ENCODE measurements around the gene POLA2.

POLA2 gene

GRCh38 chr11:65314501-65315203 lies 52.9 kb downstream of the POLA2 start, which contains the start of gene CDC42EP2:
Gene CDC42EP2, plus strand, starts transcription at chr11:65314866. Its CDS starts 6,033 bp downstream, at chr11:65320899.
- H3K27ac Mint-ChIP-seq = peak within 1 kb of the TSS; percentile 79 to 90 (median 81)
- TF ChIP-seq CTCF (IDR thresholded peaks at IDR 0.05; ENCODE audit: unreplicated experiment in 3 of 3) = no peak
- no peaks in the 10 kb centered on the region for H3K36me3 Mint-ChIP-seq (ENCODE audit: low read depth)
- H3K27me3 Mint-ChIP-seq (ENCODE audit: low read depth) = peaks cover 4% of the 10 kb centered on the region
- H3K4me1 Mint-ChIP-seq = peaks cover 46% of the 10 kb centered on the region
- H3K9me3 Mint-ChIP-seq = no peaks in the 10 kb centered on the region
- peak within 1 kb of the TSS; percentile 85 to 91 (median 89) for H3K4me3 Mint-ChIP-seq

- H3K27me3 Mint-ChIP-seq (ENCODE audit: low read depth) = peaks cover 4% of the 10 kb centered on the region
- TF ChIP-seq CTCF (IDR thresholded peaks at IDR 0.05; ENCODE audit: unreplicated experiment in 3 of 3) = peak; percentile 99
- H3K4me1 Mint-ChIP-seq = peaks cover 46% of the 10 kb centered on the region
- no peaks in the 10 kb centered on the region for H3K9me3 Mint-ChIP-seq
- peak overlapping the region; percentile 85 to 91 (median 86) for H3K4me3 Mint-ChIP-seq
- peaks cover under 1% of the 10 kb centered on the region for H3K36me3 Mint-ChIP-seq (ENCODE audit: low read depth)
- peak overlapping the region; percentile 57 to 81 (median 66) for H3K27ac Mint-ChIP-seq
These were observed 53.6 kb downstream of the POLA2 start for GRCh38 chr11:65315204-65315865.

GRCh38 chr11:65315866-65316226 lies 54.1 kb downstream of the POLA2 start:
- Mint-ChIP-seq H3K4me1 (peaks cover 42% of the 10 kb centered on the region), H3K4me3 (peak overlapping the region; percentile 85 to 91 (median 86)), H3K9me3 (no peaks in the 10 kb centered on the region), H3K36me3 (ENCODE audit: low read depth) (peaks cover 3% of the 10 kb centered on the region), H3K27ac (peak overlapping the region; percentile 57 to 81 (median 66)), H3K27me3 (ENCODE audit: low read depth) (peaks cover 4% of the 10 kb centered on the region)
- peak; percentile 7 to 47 (median 45) for TF ChIP-seq CTCF (IDR thresholded peaks at IDR 0.05; ENCODE audit: unreplicated experiment in 3 of 3)

GRCh38 chr11:65316227-65317024 lies 54.7 kb downstream of the POLA2 start:
- Mint-ChIP-seq H3K4me1 (peaks cover 39% of the 10 kb centered on the region), H3K4me3 (peak overlapping the region; percentile 85 to 91 (median 86)), H3K27me3 (ENCODE audit: low read depth) (peaks cover 4% of the 10 kb centered on the region), H3K9me3 (no peaks in the 10 kb centered on the region), H3K36me3 (ENCODE audit: low read depth) (peaks cover 3% of the 10 kb centered on the region), H3K27ac (peak overlapping the region; percentile 66 to 81 (median 67))
- TF ChIP-seq CTCF (IDR thresholded peaks at IDR 0.05; ENCODE audit: unreplicated experiment in 3 of 3) = no peak

GRCh38 chr11:65317025-65317786 lies 55.4 kb downstream of the POLA2 start:
- Mint-ChIP-seq H3K27ac (peak overlapping the region; percentile 66 to 81 (median 81)), H3K27me3 (ENCODE audit: low read depth) (peaks cover 6% of the 10 kb centered on the region), H3K9me3 (no peaks in the 10 kb centered on the region), H3K4me3 (peak overlapping the region; percentile 85 to 91 (median 86)), H3K36me3 (ENCODE audit: low read depth) (peaks cover 10% of the 10 kb centered on the region), H3K4me1 (peaks cover 42% of the 10 kb centered on the region)
- TF ChIP-seq CTCF (IDR thresholded peaks at IDR 0.05; ENCODE audit: unreplicated experiment in 3 of 3) = no peak

Data from nephron (organoid).